Coronary artery (tissue), 2 donors: ENCODE data around the gene RELCH.
A peak's percentile ranks its signal among the peaks of the same experiment; 100 is the strongest.

Source experiments
- DNase-seq: peaks from one replicate; pipeline ENCODE4 v3.0.0-alpha.2; 2017; ENCODE audit warnings: low spot score
- H3K27ac ChIP-seq, 2 donors: fragments of 200-600 bp; sonication (generic); one replicate each; pipeline ENCODE4 v1.5.1; 2016 to 2019
- H3K4me3 ChIP-seq: fragments of 200-600 bp; sonication (generic); 2 replicates; pipeline ENCODE4 v1.5.1; 2016; ENCODE audit warnings: mild to moderate bottlenecking, moderate library complexity
- TF ChIP-seq, protein P1 (sequence below): fragments of 200-600 bp; sonication (generic); IDR thresholded peaks from one replicate; pipeline ENCODE4 v1.5.1; 2019; ENCODE audit warnings: antibody characterized with exemption

Gene RELCH

GRCh38 chr18:62226047-62226446 is 39.0 kb downstream of the RELCH start:
- Histone ChIP-seq H3K4me3 (no peak overlapping the region), H3K27ac (no peak overlapping the region)
- TF ChIP-seq, protein P1, sequence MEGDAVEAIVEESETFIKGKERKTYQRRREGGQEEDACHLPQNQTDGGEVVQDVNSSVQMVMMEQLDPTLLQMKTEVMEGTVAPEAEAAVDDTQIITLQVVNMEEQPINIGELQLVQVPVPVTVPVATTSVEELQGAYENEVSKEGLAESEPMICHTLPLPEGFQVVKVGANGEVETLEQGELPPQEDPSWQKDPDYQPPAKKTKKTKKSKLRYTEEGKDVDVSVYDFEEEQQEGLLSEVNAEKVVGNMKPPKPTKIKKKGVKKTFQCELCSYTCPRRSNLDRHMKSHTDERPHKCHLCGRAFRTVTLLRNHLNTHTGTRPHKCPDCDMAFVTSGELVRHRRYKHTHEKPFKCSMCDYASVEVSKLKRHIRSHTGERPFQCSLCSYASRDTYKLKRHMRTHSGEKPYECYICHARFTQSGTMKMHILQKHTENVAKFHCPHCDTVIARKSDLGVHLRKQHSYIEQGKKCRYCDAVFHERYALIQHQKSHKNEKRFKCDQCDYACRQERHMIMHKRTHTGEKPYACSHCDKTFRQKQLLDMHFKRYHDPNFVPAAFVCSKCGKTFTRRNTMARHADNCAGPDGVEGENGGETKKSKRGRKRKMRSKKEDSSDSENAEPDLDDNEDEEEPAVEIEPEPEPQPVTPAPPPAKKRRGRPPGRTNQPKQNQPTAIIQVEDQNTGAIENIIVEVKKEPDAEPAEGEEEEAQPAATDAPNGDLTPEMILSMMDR = no peak
- DNase-seq = no peak

DNA sequence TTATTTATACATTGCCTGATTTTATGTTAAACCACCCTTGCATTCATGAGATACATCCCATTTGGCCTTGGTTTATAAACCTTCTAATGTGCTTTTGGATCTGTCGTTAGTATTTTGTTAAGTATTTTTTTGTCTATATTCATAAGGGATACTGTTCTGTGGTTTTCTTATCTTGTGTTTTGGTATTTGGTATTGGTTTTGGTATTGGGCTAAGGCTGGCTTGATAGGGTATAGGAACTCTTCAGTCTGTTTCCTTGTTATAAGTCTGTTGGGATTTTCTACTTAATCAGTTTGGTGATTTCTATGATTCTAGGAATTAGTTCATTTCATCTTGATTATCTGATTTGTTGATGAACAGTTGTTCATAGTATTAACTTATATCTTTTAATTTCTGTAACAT is 49.2 kb downstream of the RELCH start:
- Histone ChIP-seq H3K4me3 (no peak overlapping the region), H3K27ac (no peak overlapping the region)
- DNase-seq = no peak
- TF ChIP-seq, protein P1 = no peak

GRCh38 chr18:62239475-62239874 is 52.4 kb downstream of the RELCH start:
- DNase-seq = no peak
- Histone ChIP-seq H3K4me3 (no peak overlapping the region), H3K27ac (no peak overlapping the region)
- TF ChIP-seq, protein P1 = no peak

GRCh38 chr18:62242955-62243354 is 55.9 kb downstream of the RELCH start:
- TF ChIP-seq, protein P1 = no peak
- Histone ChIP-seq H3K27ac (no peak overlapping the region), H3K4me3 (no peak overlapping the region)
- no peak for DNase-seq

- Histone ChIP-seq H3K4me3 (no peak overlapping the region), H3K27ac (no peak overlapping the region)
- DNase-seq = no peak
- TF ChIP-seq, protein P1 = no peak
These were observed 58.1 kb downstream of the RELCH start for GRCh38 chr18:62245177-62245576.

DNA sequence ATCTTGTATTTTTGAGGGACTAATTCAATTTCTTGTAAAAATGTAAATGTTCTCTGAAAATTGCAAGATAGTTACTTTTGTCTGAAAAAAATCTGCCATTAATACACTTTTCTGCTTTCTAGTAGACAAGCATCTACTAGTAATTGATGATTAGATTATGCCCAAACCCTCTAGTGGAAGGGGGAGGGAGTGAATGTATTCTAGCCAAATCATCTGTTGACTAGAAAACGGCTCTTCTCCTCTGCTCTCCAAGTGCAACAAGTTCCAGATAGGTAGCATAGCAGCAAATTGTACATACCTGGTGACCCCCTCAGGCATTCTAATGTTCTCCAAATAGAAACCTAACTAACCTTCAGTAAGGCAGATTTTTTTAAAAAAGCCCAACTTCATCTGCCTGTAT is 58.6 kb downstream of the RELCH start:
- DNase-seq = no peak
- peak overlapping the region in 1 of 2 donors; percentile 12 for H3K27ac ChIP-seq
- H3K4me3 ChIP-seq = no peak overlapping the region
- TF ChIP-seq, protein P1 = no peak

- Histone ChIP-seq H3K27ac (no peak overlapping the region), H3K4me3 (no peak overlapping the region)
- TF ChIP-seq, protein P1 = no peak
- no peak for DNase-seq
These were observed 61.3 kb downstream of the RELCH start for GRCh38 chr18:62248313-62248712.
